HG02610 (cell line): Measurements from ENCODE around the gene SLC13A5.

Source experiments
- ATAC-seq: cut with Tn5 transposase; IDR thresholded peaks from one replicate; pipeline ENCODE4 v1.9.1; 2021; ENCODE audit warnings: mild to moderate bottlenecking, moderate library complexity; ENCODE audit not compliant: unreplicated experiment

Gene SLC13A5

GRCh38 chr17:6639586-6640535 is 73.3 kb downstream of the SLC13A5 start:
- no peak for ATAC-seq

GRCh38 chr17:6639014-6639585 is 74.1 kb downstream of the SLC13A5 start:
- ATAC-seq = no peak

- ATAC-seq = no peak
These were observed 74.9 kb downstream of the SLC13A5 start for GRCh38 chr17:6638046-6638908.

- ATAC-seq = no peak
These were observed 75.7 kb downstream of the SLC13A5 start for GRCh38 chr17:6637458-6637840.

DNA sequence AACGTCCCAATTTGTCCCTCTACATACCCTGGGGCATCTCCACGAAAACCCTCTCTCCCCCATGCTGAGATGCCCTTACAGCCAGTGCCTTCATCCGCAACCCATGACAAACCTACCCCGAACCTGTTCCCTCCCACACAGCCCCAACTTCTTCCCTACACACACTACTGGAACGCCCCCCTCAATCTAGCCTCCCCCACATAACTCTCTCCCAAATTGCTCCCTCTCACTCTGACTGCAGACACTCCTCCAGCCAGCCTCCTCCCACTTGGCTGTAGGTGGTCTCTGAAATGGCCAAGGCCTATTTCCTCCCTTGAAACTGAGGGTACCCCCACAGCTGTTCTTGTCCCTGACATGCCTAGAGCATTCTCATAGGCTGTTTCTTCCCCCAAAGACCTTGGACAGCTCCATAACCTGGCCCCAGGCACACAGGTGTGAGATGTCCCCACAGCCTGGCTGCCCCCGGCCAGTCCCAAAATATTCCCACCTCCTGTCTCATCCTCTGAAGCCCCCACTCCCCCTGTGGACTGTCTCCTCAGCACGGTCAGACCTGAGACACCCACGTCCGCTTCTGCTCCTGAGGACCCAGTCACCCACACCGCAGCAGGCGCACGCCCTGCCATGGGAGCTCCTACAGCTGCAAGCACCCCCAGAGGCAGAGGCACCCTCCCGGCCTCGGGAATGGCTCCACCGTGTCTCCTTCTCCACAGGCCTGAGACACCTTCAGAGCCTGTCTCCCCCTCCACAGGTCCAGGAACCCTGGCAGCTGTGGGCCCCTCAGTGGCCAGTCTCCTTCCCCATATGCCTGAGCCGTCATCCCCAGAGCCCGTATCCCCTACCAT is 76.3 kb downstream of the SLC13A5 start:
- ATAC-seq = no peak

DNA sequence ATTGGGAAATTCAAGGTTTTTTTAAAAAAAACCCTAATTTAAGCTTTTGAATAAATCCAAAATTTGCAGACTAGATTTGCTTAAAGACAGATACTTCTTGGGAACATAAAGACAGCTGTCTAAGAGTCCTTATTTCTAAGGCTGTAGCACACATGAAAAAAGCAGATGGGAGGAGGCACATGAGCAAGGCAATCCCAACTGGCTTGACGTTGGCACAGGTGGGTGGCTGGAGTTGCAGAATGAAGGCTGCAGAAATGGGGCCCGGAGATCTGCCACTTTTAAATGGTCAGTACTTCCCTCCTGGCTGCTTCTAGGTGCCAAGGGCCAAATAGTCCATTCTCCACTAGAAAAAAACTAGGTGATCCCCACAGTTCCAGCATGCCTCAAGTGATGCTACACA is 77.1 kb downstream of the SLC13A5 start:
- ATAC-seq = no peak
